GM21423 (cell line): ENCODE results near the gene SDCCAG8.
"Not testable (repeated sequence)": the region's sequence is repeated elsewhere in the genome, so short reads cannot be mapped to it uniquely, and the experiment has no call there.

Experiments
- ATAC-seq: cut with Tn5 transposase; IDR thresholded peaks from one replicate; pipeline ENCODE4 v1.9.1; 2021; ENCODE audit warnings: mild to moderate bottlenecking, moderate library complexity; ENCODE audit not compliant: unreplicated experiment

The SDCCAG8 gene

DNA sequence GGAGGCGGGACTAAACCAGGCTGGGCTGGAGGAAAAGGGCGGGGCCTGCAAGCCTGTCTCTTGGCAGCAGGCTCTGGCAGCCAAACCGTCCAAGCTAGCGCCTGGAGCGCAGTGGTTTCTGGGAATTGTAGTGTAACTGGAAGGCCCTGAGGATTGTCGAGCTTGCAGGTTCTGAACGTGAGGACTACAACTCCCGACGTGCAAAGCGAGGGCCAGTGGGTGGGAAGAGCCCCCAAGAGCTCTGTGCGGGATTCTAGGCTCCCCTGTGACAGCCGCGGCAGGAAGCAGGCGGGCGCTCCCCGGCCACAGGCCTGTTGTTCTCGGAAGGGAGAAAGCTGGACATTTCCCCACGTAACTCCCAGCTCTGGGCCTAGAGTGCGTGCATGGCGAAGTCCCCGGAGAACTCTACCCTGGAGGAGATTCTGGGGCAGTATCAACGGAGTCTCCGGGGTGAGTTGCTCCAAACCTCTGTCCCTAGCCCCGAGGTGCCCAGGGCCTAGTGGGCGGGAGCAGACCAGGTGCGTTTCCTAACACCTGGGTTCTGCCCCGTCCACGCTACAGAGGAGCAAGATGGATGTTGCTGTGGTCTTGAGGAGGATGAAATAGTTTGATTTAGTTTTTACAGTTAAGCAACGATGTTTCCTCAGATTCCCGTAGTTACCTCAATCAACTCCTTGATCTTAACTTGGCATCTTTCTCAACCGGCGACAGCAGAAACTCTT lies at the start of gene SDCCAG8:
TSS of gene SDCCAG8 (plus strand) at position 251 of the 722 bp plus-strand sequence. CDS start at position 384, 133 bp downstream.
- peak; percentile 70 for ATAC-seq

DNA sequence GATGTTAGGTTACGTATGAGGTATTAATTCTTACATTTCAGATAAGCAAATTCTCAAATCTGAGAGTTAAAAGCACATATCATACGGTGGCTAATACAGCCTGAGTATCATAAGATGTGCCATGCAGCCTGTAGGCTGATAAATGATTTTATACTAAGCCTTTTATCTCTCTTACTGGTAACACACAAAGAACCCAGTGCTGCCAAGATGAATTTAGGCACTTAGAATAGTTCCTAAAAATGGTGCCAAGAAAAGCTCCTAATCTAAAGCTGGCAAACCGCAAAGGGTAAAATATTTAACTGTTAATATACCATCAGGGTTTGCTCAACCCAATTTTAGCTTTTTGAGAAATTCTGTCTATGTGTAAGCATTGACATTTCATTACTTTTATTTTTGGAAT lies 43.9 kb upstream of the SDCCAG8 start:
- not testable (repeated sequence) for ATAC-seq

DNA sequence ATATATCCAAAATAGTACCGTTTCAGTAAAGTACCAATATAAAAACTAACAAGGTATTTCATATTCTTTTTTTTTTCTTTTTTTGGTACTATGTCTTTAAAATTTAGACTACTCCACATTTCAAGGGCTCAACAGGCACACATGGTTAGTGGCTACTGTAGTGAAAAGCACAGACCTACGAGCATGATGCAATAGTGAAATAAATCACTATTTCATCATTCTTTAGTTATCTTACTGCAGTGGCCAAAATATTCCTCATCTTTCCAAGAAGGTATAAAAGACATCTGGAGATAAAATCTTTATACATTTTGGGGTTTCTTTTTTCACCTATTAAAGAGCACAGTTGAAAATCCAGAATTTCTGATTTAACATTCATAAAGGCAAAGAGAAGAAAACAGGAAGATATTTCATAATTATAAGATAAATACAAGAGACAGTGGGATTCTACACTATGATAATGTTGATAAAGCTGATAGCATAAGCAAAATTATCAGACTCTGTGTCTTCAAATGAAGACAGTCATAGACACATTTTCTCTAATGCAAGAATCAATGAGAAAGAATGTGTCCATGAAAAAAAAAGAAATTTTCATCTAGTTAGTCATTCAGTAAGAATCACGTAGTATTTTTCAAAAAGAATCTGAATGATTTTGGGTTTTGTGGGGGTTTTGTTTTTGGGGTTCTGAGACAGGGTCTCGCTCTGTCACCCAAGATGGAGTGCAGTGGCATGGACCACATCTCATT lies 42.6 kb upstream of the SDCCAG8 start:
- no peak for ATAC-seq

DNA sequence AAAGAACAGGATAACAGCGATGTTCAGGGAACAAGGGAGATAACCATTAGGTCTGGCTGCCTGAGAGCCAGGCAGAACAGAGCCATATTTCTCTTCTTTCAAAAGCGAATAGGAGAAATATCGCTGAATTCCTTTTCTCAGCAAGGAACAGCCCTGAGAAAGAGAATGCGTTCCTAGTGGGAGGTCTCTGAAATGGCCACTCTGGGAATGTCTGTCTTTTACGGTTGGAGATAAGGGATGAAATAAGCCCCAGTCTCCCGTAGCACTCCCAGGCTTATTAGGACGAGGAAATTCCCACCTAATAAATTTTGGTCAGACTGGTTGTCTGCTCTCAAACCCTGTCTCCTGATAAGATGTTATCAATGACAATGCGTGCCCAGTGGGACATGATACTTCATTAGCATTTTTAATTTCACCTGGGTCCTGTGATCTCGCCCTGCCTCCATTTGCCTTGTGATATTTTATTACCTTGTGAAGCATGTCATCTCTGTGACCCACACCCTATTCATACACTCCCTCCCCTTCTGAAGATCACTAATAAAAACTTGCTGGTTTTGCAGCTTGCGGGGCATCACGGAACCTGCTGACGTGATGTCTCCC lies 40.5 kb upstream of the SDCCAG8 start:
- not testable (repeated sequence) for ATAC-seq

DNA sequence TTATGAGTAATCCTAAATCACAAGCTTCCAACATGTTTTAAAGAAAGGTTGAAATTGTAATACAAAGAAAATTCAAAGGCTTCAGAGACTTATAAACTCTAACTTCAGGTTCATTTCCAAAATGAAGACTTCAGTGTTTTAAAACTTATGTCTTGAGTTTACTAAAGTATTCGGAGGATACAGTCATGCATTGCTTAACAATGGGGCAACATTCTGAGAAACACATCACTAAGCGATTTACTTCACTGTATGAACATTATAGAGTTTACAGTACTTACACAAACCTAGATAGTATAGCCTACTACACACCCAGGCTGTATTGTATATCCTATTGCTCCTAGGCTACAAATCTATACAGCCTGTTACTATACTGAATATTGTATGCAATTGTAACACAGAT lies 39.1 kb upstream of the SDCCAG8 start:
- no peak for ATAC-seq

DNA sequence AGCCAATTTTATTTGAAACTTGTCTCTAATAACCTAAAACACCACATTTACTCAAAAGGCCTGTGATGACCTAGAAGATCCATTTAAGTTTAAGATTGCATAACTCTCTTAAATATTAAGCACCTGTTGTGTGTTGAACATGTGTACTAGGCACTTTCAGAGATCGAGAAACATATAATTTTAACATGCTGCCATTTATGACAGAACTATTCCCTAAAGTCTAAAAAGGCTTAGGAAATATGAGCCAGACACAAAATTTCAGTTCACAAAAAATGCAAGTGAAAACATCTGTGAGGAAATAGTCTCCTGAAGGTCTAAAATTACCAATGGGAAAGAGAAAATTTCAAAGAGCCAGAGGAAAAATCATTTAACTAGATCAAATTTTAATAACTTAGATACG lies 38.5 kb upstream of the SDCCAG8 start:
- no peak for ATAC-seq

DNA sequence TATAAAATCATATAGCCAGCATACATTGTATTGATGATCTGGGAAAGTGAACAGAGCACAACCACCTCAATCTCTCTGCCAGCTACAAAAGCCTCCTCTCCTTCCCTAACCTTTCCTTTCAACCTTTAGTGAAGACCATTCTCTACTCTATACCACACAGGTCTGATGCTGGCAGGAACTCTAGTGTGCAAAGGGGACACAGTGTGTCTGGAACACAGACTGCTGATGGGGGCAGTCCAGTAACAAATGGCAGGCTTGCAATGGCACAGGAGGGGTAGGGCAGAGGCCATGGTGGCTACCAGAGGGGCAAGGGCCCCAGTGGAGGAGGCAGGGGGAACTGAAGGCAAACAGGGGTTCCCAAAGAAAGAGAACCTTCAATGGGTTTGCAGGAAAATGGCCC lies 37.8 kb upstream of the SDCCAG8 start:
- no peak for ATAC-seq

DNA sequence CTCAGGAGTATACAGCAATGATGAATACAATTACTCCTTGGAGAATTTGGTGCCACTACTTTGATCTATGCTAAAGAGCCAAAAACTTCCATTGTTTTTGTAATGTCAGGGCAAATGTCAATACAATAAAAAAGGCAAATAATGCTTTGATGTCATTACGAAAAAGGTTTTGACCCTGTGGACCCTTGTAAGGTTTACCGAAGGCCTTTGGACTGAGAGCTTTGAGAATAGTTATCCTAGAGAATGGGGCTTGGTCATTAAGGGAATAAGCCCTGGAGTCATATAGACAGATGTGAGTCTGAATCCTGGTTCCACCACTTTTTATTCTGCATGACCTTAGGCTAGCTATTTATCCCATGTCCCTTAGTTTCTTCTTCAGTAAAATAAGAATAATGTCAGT lies 28.2 kb upstream of the SDCCAG8 start:
- no peak for ATAC-seq

DNA sequence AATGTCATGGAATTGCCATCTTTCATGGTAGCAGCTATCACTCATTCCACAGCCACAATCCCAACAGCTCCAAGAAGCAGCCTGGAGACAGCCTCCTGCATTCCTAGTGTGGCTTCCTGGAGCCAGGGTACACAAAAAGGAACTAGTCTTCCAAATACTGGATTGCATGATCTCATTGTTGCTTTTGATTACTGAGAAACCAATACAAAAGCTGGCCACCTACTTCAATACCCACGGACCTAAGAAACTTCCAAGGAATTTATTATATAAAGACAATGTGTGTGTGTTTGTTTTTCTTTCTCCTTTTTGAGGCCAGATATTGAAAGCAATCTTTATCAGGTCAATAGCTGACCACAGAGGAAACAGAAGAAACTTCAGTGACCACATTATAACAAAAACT lies 26.3 kb upstream of the SDCCAG8 start:
- no peak for ATAC-seq

DNA sequence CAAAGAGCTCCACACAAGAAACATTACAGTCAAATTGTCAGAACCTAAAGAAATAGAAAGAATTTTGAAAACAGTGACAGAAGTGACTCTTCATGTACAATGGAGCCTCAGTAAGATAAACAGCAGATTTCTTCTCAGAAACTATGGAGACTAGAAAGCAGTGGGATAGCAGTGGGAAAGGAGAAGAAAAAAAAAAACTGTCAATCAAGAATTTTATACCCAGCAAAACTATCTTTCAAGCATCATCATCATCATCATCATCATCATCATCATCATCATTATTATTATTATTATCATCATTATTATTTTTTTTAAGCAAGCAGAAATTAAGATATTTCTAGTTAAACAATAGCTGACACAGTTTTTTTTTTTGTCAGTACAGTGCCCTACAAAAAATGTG lies 24.9 kb upstream of the SDCCAG8 start:
- no peak for ATAC-seq

DNA sequence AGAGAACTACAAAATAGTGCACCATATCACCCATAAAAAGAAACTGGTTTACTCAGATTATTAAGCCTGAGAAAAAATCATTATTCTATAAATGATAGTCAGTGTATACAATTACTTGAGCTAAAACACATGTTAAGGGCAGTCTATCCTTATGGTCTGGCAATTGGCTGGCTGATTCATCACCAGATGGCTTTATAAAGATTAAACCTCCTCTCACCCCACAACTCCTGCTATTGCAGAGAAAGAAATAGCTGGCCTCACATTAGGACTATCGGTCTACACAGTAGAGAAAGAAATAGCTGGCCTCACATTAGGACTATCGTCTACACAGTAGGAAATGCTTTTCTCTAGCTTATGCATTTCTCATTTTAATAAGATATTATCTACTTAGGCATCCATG lies 21.9 kb upstream of the SDCCAG8 start:
- ATAC-seq, result no peak

DNA sequence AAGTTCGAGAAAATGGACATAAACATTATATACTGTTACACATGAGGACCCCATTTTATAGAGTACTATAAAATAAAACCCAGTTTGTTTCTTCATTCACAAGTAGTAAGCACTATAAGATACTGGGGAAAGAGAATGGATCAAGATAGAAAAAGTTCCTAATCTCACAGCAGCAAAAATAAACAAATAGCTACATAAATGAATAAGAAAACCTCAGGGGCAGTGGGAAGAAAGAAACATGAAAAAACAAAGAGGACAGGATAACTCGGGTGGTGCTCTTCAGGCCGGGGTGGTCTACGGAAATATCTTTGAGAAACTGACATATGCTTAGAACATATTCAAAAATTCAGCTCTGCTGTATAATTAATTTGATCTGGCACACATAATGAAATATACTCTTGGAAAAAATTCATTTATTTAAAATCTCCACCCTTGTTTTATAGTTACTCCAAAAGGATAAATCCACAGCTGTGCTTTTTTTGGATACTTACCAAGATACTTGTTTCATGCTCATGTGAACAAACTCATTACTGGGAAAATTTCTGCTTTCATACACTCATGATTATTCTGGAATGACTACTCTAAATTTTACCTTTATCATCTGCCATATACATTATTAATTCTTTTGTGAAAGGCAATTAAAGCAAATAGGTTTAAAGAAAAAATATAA lies 20.7 kb upstream of the SDCCAG8 start:
- ATAC-seq, result no peak

DNA sequence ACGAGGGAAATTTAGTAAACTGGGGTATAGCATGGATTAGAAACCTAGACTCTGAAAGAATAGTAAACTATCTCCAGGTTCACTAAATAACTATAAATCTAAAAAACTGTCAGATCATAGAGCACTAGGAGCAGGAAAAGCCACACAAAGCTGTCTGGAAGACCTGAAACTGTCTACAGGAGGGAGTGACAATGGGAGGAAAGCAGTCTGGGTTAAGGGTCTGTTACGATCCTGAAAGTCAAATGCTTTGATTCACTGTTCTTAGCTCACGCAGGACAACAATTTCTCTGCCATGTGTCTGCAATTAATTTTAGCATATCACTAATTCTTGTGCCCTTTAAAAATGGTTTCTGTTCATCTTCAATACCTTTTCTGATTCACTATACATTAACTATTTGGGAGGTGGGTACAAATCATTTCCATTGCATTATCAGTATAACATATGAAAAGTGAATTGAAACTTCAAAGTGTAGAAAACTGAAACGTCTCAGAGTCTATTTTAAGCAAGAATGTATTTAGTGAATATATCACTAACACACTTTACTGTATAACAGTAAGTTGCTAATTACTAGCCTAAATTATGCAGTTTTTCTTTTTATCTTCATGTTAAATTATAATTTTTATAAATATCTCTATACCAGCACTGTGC lies 19.1 kb upstream of the SDCCAG8 start:
- peak; percentile 84 for ATAC-seq

DNA sequence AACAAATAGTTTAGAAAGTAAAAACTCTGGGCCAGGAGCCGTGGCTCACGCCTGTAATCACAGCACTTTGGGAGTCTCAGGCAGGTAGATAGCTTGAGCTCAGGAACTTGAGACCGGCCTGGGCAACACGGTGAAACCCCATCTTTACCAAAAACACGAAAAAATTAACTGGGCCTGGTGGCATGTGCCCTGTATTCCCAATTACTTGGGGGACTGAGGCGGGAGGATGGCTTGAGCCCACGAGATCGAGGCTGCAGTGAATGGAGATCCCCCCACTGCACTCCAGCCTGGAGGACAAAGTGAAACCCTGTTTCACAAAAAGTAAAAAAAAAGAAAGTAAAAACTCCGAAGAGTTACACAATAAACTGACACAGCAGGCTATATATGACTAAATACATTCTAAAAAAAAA lies 11.4 kb upstream of the SDCCAG8 start:
- no peak for ATAC-seq

DNA sequence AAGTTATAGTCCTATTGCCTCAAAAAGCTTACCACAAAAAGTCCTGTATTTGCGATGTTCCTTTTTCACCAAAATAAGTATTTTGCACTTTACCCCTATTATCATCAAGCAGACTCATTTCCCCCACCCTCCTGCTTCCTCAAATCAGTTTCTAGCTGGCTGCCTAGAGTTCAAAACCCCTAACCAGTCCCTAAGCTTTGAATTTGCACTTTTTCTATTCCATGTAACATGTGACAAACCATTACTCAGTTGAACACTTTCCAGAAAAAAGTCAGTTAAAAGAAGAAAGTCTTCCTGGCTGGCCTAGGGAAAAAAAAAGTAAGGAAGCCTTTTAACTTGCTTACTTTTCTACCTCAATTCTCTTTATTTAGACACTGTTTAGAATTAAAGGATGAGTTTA lies 8.9 kb upstream of the SDCCAG8 start:
- no peak for ATAC-seq

DNA sequence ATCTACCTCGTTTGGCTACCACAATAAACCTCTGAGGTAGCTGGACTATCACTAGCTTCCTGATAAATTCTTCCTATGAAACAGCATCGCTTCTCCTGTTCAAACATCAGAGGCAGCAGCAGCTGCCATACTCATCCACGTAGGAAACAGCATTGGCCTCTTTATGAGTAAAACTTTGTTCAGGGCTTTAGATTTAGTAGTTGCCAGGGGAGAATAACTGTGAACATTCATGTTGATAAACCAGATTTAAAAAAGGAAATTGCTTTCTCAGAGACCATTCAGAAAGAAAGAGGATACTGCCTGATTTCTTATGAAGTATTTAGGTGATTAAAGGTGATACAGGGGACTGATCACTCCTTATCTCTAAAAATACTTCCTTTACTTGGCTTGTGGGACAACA lies 7.9 kb upstream of the SDCCAG8 start:
- no peak for ATAC-seq

DNA sequence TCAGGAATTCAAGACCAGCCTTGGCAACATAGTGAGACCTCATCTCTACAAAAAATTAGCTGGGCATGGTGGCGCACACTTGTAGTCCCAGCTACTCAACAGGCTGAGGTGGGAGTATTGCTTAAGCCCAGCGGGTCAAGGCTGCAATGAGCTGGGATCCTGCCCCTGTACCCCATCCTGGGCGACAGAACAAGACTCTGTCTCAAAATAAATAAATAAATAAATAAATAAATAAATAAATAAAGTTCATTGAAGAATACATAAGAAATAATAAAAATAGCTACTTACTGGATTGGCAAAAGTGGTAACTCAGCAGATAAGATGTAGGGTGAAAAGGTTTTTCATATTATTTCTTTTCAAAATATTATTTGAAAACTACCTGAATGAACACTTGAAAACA lies 6.6 kb upstream of the SDCCAG8 start:
- ATAC-seq, result no peak

DNA sequence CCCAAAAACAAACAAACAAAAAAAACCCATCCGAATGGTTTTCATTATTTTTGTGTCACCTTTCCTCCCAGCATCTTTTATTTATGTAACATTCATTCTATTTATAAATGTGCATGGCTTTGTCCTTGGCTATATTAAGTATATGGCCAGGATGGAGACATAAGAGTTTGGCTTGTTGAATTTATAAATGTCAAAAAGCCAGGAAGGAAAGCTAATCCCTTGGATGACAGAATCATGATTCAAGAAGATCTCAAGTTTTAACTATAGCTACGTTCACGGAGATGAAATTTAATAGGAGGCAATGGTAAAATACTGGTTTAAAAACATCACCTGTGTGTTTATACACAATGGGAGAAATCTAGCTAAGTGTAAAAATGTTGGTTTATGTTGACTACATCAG lies 5.7 kb upstream of the SDCCAG8 start:
- ATAC-seq, result no peak

DNA sequence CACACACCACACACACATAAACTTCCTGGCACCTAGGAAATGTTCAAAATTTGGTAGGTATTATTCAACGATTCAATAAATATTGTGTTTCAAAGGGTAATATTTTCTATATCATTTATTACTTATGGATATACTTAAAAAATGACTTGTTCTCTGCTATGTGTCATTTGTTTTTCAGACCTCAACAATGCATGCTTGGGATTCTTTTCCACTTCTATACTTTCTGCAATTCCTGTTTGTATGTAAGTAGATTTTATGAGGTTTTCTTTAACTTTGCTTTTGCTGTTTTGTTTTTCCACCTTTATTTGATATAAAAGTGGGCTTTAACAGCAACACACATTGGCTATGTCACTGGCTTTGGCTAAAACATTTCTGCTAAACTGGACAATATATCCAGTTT lies 4.3 kb upstream of the SDCCAG8 start:
- no peak for ATAC-seq

DNA sequence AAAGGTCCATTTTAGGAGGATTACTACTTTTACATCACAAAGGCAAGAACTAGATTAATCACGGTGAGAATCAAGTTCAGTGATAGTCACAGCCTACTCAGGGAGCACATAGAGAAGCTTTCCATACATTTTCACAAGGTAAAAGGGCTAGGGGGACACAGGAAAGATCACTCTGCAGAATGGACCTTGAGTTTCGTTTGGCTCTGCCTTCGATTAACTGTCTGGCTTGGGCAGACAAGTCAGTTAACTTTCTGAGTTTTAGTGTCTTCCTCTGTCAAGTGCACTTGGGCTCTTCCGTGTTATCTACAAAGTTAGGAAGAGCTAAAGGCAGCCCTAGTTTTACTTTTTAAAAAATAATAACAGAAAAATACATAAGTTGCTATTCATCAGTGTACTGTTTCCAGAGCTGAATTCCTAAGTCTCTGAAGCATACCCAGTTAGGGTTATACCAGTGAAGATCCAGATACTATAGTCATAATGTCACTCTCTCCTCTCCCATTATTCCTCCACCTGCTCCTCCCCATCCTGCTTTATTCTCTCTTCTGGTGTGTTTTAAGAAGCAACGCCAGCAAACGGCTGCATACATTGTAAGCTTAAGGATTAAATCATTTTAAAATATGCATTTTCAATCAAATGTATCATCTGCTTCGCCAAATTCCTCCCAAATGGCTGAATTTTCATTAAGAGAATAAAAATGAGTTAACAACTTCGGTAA lies 2.5 kb upstream of the SDCCAG8 start:
- ATAC-seq, result no peak

DNA sequence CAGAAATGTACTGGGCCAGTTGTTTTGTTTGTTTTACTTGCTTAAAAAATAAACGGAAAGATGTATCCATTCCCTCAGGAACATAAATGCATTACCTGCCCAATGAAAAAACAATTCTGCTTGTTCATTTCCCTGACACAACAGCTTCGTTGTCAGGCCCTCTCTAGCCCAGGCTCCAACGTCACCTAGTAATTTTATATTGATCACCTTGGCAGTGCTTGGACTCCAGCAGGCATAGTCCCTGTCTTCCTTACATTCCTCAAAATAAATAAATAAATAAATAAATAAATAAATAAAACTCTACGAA lies 2.0 kb upstream of the SDCCAG8 start:
- ATAC-seq, result no peak
